Caco-2 (cell line): ENCODE results near the gene GSTT2. TPM values are rescaled to one million over a fixed set of nuclear protein-coding genes. Genes with fewer than 3 reads are reported as not detected.
"Not testable (repeated sequence)": the region's sequence is repeated elsewhere in the genome, so short reads cannot be mapped to it uniquely, and the experiment has no call there.

ENCODE experiments used
- BruUV-seq: library from RNA; stranded (reverse); fragments of 400-500 nt; replicated peaks from 2 replicates; lab custom pipeline; 2021; lab: Mats Ljungman, UMichigan
- CTCF ChIA-PET: fragments of 300-600 bp; sonication (Branson Sonifier 250); formaldehyde crosslinking; loops from one replicate; lab custom pipeline; 2022; ENCODE audit warnings: antibody characterized with exemption; lab: Charles Lee
- POLR2A ChIA-PET: fragments of 300-600 bp; sonication (Branson Sonifier 250); formaldehyde crosslinking; loops from one replicate; lab custom pipeline; 2022; ENCODE audit warnings: antibody characterized with exemption; lab: Charles Lee
- DNase-seq, 2 experiments: peaks; one replicate each; pipeline versions ENCODE4 v3.0.0 to v3.0.0-alpha.2; 2020 to 2022
- H3K27me3 ChIP-seq: replicated peaks from 2 replicates; pipeline ENCODE4 v1.6.0; 2011; ENCODE audit warnings: low read length; ENCODE audit not compliant: control insufficient read depth, insufficient read depth
- H3K36me3 ChIP-seq: 2 replicates; pipeline ENCODE4 v1.5.1; 2011; ENCODE audit warnings: low read length; ENCODE audit not compliant: control insufficient read depth, insufficient read depth
- H3K4me1 ChIP-seq: fragments of 250-450 bp; sonication (Bioruptor Pico); 2 replicates; pipeline ENCODE4 v1.5.1; 2020; ENCODE audit warnings: mild to moderate bottlenecking
- H3K4me3 ChIP-seq: 2 replicates; pipeline ENCODE4 v1.5.1; 2011; ENCODE audit warnings: low read depth, mild to moderate bottlenecking, control low read depth, low read length
- H3K9me3 ChIP-seq: fragments of 250-450 bp; sonication (Bioruptor Pico); 2 replicates; pipeline ENCODE4 v1.5.1; 2020; ENCODE audit warnings: mild to moderate bottlenecking, moderate library complexity
- H3K27ac Mint-ChIP-seq: one replicate; pipeline ENCODE4 v1.8.0; 2022; ENCODE audit warnings: mixed read lengths; ENCODE audit not compliant: unreplicated experiment
- H3K27me3 Mint-ChIP-seq: one replicate; pipeline ENCODE4 v1.8.0; 2022; ENCODE audit warnings: mixed read lengths; ENCODE audit not compliant: insufficient read depth, unreplicated experiment
- H3K36me3 Mint-ChIP-seq: one replicate; pipeline ENCODE4 v1.8.0; 2022; ENCODE audit warnings: mild to moderate bottlenecking, mixed read lengths; ENCODE audit not compliant: insufficient read depth, unreplicated experiment
- H3K4me1 Mint-ChIP-seq: one replicate; pipeline ENCODE4 v1.8.0; 2022; ENCODE audit warnings: low read depth, mixed read lengths; ENCODE audit not compliant: unreplicated experiment
- H3K4me3 Mint-ChIP-seq: one replicate; pipeline ENCODE4 v1.8.0; 2022; ENCODE audit warnings: mild to moderate bottlenecking, moderate library complexity, mixed read lengths; ENCODE audit not compliant: unreplicated experiment
- H3K9me3 Mint-ChIP-seq: one replicate; pipeline ENCODE4 v1.8.0; 2022; ENCODE audit warnings: mixed read lengths; ENCODE audit not compliant: unreplicated experiment
- intact Hi-C: fragments of 100-400 bp; cut with micrococcal nuclease; formaldehyde crosslinking; loops from one replicate; pipeline ENCODE4 v1.10.0; 2022; ENCODE audit not compliant: unreplicated experiment
- total RNA-seq: library from RNA; stranded (reverse); gene quantifications from 2 replicates; pipeline ENCODE4 v1.2.3, GENCODE V29; 2022

GSTT2 gene
- total RNA-seq, 1 experiment from 2014 or later: 0.82 TPM

- H3K27me3 ChIP-seq, CTCF ChIA-PET, H3K36me3 ChIP-seq, H3K4me1 ChIP-seq, intact Hi-C loops, POLR2A ChIA-PET, H3K4me3 ChIP-seq, H3K36me3 Mint-ChIP-seq, H3K9me3 ChIP-seq, H3K4me1 Mint-ChIP-seq, BruUV-seq, H3K27ac Mint-ChIP-seq, DNase-seq, H3K4me3 Mint-ChIP-seq, H3K9me3 Mint-ChIP-seq, H3K27me3 Mint-ChIP-seq: not testable (repeated sequence)
Measured at GRCh38 chr22:23949764-23950163, 30.2 kb upstream of the GSTT2 start.

- DNase-seq, H3K4me3 Mint-ChIP-seq, H3K9me3 ChIP-seq, H3K4me1 ChIP-seq, intact Hi-C loops, H3K27ac Mint-ChIP-seq, H3K4me1 Mint-ChIP-seq, BruUV-seq, H3K36me3 ChIP-seq, H3K36me3 Mint-ChIP-seq, H3K9me3 Mint-ChIP-seq, CTCF ChIA-PET, POLR2A ChIA-PET, H3K4me3 ChIP-seq, H3K27me3 ChIP-seq, H3K27me3 Mint-ChIP-seq: not testable (repeated sequence)
Measured at GRCh38 chr22:23951383-23951782, 28.6 kb upstream of the GSTT2 start.

- BruUV-seq, CTCF ChIA-PET, H3K4me3 Mint-ChIP-seq, H3K4me1 Mint-ChIP-seq, H3K36me3 ChIP-seq, H3K4me1 ChIP-seq, H3K36me3 Mint-ChIP-seq, H3K4me3 ChIP-seq, DNase-seq, H3K9me3 ChIP-seq, H3K9me3 Mint-ChIP-seq, H3K27ac Mint-ChIP-seq, H3K27me3 ChIP-seq, H3K27me3 Mint-ChIP-seq, POLR2A ChIA-PET, intact Hi-C loops: not testable (repeated sequence)
Measured at GRCh38 chr22:23952794-23953405, 27.0 kb upstream of the GSTT2 start.

- DNase-seq, intact Hi-C loops, POLR2A ChIA-PET, H3K4me3 ChIP-seq, BruUV-seq, H3K27me3 ChIP-seq, CTCF ChIA-PET, H3K36me3 Mint-ChIP-seq, H3K36me3 ChIP-seq, H3K4me1 ChIP-seq, H3K9me3 Mint-ChIP-seq, H3K27ac Mint-ChIP-seq, H3K4me3 Mint-ChIP-seq, H3K9me3 ChIP-seq, H3K4me1 Mint-ChIP-seq, H3K27me3 Mint-ChIP-seq: not testable (repeated sequence)
Measured at GRCh38 chr22:23953485-23953884, 26.4 kb upstream of the GSTT2 start.

DNA sequence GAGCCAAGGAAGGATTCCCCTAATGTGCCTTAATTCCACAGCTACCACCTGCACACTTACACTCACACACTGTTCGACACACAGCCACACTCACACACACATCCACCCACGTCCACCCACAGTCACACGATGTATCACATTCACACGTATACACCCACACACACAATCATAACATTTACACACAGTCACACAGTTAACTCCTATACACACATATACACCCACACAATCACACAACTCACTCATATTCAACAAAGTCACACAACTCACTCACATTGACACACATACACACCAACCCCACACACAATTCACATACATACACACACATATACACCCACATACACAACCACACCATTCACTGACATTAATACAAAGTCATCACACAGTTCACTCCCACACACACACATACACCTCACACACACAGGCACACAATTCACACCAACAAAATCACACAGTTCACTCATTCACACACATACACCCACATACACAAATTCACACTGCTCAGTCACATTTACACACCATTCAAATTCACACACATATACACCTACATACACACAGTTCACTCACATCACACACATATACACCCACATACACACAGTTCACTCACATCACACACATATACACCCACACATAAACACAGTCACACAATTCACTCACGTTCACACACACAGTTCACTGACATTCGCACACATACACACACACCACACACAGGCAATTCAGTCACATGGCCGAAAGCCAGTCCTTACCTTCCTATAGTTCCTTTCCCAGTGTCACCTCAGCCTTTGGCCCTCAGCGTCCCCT, 25.5 kb upstream of the GSTT2 start:
- POLR2A ChIA-PET, H3K36me3 ChIP-seq, CTCF ChIA-PET, DNase-seq, H3K4me3 Mint-ChIP-seq, H3K4me1 Mint-ChIP-seq, H3K9me3 Mint-ChIP-seq, BruUV-seq, intact Hi-C loops, H3K27me3 Mint-ChIP-seq, H3K27me3 ChIP-seq, H3K4me3 ChIP-seq, H3K27ac Mint-ChIP-seq, H3K4me1 ChIP-seq, H3K36me3 Mint-ChIP-seq, H3K9me3 ChIP-seq: not testable (repeated sequence)

DNA sequence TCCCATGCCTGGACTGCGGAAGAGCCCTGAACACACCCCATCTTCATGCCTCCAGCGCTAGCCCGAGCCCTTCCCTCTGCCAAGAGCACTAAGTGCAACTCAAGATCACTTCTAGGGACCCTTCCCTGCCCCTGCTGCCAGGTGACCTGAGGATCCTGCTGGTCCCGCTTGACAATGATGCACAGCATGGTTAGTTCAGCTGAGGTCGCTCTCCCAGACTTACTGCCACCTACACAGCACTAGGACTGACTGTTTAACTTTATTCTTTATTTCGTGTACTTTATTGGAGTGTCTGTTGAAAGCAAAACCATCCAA, 25.0 kb upstream of the GSTT2 start:
- H3K27ac Mint-ChIP-seq, H3K4me3 ChIP-seq, CTCF ChIA-PET, DNase-seq, H3K9me3 ChIP-seq, H3K27me3 Mint-ChIP-seq, H3K4me1 Mint-ChIP-seq, H3K27me3 ChIP-seq, H3K4me3 Mint-ChIP-seq, H3K4me1 ChIP-seq, POLR2A ChIA-PET, H3K36me3 ChIP-seq, H3K36me3 Mint-ChIP-seq, H3K9me3 Mint-ChIP-seq, BruUV-seq: not testable (repeated sequence)
- intact Hi-C loops: loop anchor here (5.0 kb wide), 2 partner anchors 68 to 93 kb away; no protein-coding TSS in a partner anchor

GRCh38 chr22:23955886-23956285, 24.0 kb upstream of the GSTT2 start:
- not testable (repeated sequence) for H3K4me1 ChIP-seq, H3K27me3 Mint-ChIP-seq, H3K36me3 Mint-ChIP-seq, H3K4me1 Mint-ChIP-seq, H3K36me3 ChIP-seq, DNase-seq, H3K4me3 ChIP-seq, H3K9me3 ChIP-seq, H3K27ac Mint-ChIP-seq, H3K4me3 Mint-ChIP-seq, H3K9me3 Mint-ChIP-seq, H3K27me3 ChIP-seq, BruUV-seq
- ChIA-PET CTCF (interaction anchor here (0.6 to 1.0 kb wide), 2 partner anchors 67 to 68 kb away, joined by 4 to 7 read pairs; no protein-coding TSS in a partner anchor), POLR2A (interaction anchor here (0.6 kb wide), 1 partner anchor 62 kb away, joined by 3 read pairs; the partner anchor contains the start of gene MIF)
- intact Hi-C loops: loop anchor here (5.0 kb wide), 2 partner anchors 69 to 94 kb away; no protein-coding TSS in a partner anchor
